IPS-18a (cell line): Measurements from ENCODE around the gene MAL.

ENCODE experiments used
- H3K27ac ChIP-seq: one replicate; pipeline ENCODE4 v1.5.1; 2013; ENCODE audit warnings: low read length
- H3K27me3 ChIP-seq: one replicate; pipeline ENCODE4 v1.6.1; 2013; ENCODE audit warnings: mild to moderate bottlenecking, low read length; ENCODE audit not compliant: control insufficient read depth, insufficient read depth
- H3K36me3 ChIP-seq: one replicate; pipeline ENCODE4 v1.6.1; 2013; ENCODE audit warnings: low read depth, low read length; ENCODE audit not compliant: control insufficient read depth
- H3K4me1 ChIP-seq: one replicate; pipeline ENCODE4 v1.6.1; 2013; ENCODE audit warnings: low read depth, low read length; ENCODE audit not compliant: control insufficient read depth
- H3K4me3 ChIP-seq: one replicate; pipeline ENCODE4 v1.5.1; 2013; ENCODE audit warnings: low read length
- H3K9ac ChIP-seq: one replicate; pipeline ENCODE4 v1.6.1; 2013; ENCODE audit warnings: mild to moderate bottlenecking, low read length, moderate library complexity
- H3K9me3 ChIP-seq: one replicate; pipeline ENCODE4 v1.6.1; 2013; ENCODE audit warnings: low read depth, low read length; ENCODE audit not compliant: control insufficient read depth

MAL gene

GRCh38 chr2:95018861-95019550, 6.5 kb upstream of the MAL start:
- Histone ChIP-seq H3K27me3 (peaks cover 17% of the 10 kb centered on the region), H3K4me3 (no peak overlapping the region), H3K9ac (no peak overlapping the region), H3K9me3 (no peaks in the 10 kb centered on the region), H3K27ac (no peak overlapping the region), H3K36me3 (no peaks in the 10 kb centered on the region), H3K4me1 (peaks cover 2% of the 10 kb centered on the region)

GRCh38 chr2:95019572-95019971, 5.9 kb upstream of the MAL start:
- no peaks in the 10 kb centered on the region for H3K36me3 ChIP-seq
- H3K4me3 ChIP-seq = no peak overlapping the region
- no peak overlapping the region for H3K9ac ChIP-seq
- H3K4me1 ChIP-seq = peaks cover 2% of the 10 kb centered on the region
- H3K27ac ChIP-seq = no peak overlapping the region
- no peaks in the 10 kb centered on the region for H3K9me3 ChIP-seq
- H3K27me3 ChIP-seq = peaks cover 23% of the 10 kb centered on the region

GRCh38 chr2:95020275-95021022, 5.1 kb upstream of the MAL start:
- Histone ChIP-seq H3K4me1 (peaks cover 2% of the 10 kb centered on the region), H3K4me3 (no peak overlapping the region), H3K36me3 (no peaks in the 10 kb centered on the region), H3K27me3 (peaks cover 32% of the 10 kb centered on the region), H3K9me3 (no peaks in the 10 kb centered on the region), H3K27ac (no peak overlapping the region), H3K9ac (no peak overlapping the region)

- H3K36me3 ChIP-seq = no peaks in the 10 kb centered on the region
- no peak overlapping the region for H3K9ac ChIP-seq
- H3K27me3 ChIP-seq = peaks cover 37% of the 10 kb centered on the region
- no peak overlapping the region for H3K4me3 ChIP-seq
- H3K9me3 ChIP-seq = no peaks in the 10 kb centered on the region
- H3K4me1 ChIP-seq = peaks cover 2% of the 10 kb centered on the region
- no peak overlapping the region for H3K27ac ChIP-seq
Observed at GRCh38 chr2:95021023-95021416, 4.5 kb upstream of the MAL start.

GRCh38 chr2:95021847-95022246, 3.7 kb upstream of the MAL start:
- Histone ChIP-seq H3K27me3 (peaks cover 46% of the 10 kb centered on the region), H3K27ac (no peak overlapping the region), H3K4me1 (peaks cover 5% of the 10 kb centered on the region), H3K9me3 (no peaks in the 10 kb centered on the region), H3K4me3 (no peak overlapping the region), H3K36me3 (no peaks in the 10 kb centered on the region), H3K9ac (no peak overlapping the region)

- Histone ChIP-seq H3K27ac (no peak overlapping the region), H3K36me3 (no peaks in the 10 kb centered on the region), H3K4me3 (no peak overlapping the region), H3K27me3 (peaks cover 53% of the 10 kb centered on the region), H3K9me3 (no peaks in the 10 kb centered on the region), H3K9ac (no peak overlapping the region), H3K4me1 (peaks cover 6% of the 10 kb centered on the region)
Observed at GRCh38 chr2:95022309-95023221, 2.9 kb upstream of the MAL start.

GRCh38 chr2:95023222-95023597, 2.3 kb upstream of the MAL start:
- Histone ChIP-seq H3K27ac (no peak overlapping the region), H3K27me3 (peaks cover 59% of the 10 kb centered on the region), H3K36me3 (no peaks in the 10 kb centered on the region), H3K9me3 (no peaks in the 10 kb centered on the region), H3K9ac (no peak overlapping the region), H3K4me3 (no peak overlapping the region), H3K4me1 (peaks cover 5% of the 10 kb centered on the region)

- H3K9me3 ChIP-seq = no peaks in the 10 kb centered on the region
- no peak overlapping the region for H3K9ac ChIP-seq
- peaks cover 71% of the 10 kb centered on the region for H3K27me3 ChIP-seq
- H3K36me3 ChIP-seq = no peaks in the 10 kb centered on the region
- peaks cover 4% of the 10 kb centered on the region for H3K4me1 ChIP-seq
- H3K27ac ChIP-seq = no peak overlapping the region
- H3K4me3 ChIP-seq = no peak overlapping the region
Observed at GRCh38 chr2:95024371-95024770, 1.1 kb upstream of the MAL start.

- Histone ChIP-seq H3K36me3 (no peaks in the 10 kb centered on the region), H3K4me1 (peaks cover 4% of the 10 kb centered on the region), H3K27ac (no peak overlapping the region), H3K9ac (no peak overlapping the region), H3K27me3 (peaks cover 77% of the 10 kb centered on the region), H3K4me3 (peak overlapping the region; percentile 62), H3K9me3 (no peaks in the 10 kb centered on the region)
Observed at GRCh38 chr2:95024960-95025405, 525 bp upstream of the MAL start.

GRCh38 chr2:95026471-95027368, 1.2 kb downstream of the MAL start:
- H3K4me1 ChIP-seq = peaks cover 4% of the 10 kb centered on the region
- no peak overlapping the region for H3K27ac ChIP-seq
- H3K4me3 ChIP-seq = peak overlapping the region; percentile 62
- no peaks in the 10 kb centered on the region for H3K9me3 ChIP-seq
- H3K9ac ChIP-seq = no peak overlapping the region
- no peaks in the 10 kb centered on the region for H3K36me3 ChIP-seq
- H3K27me3 ChIP-seq = peaks cover 78% of the 10 kb centered on the region

- Histone ChIP-seq H3K27ac (no peak overlapping the region), H3K9ac (no peak overlapping the region), H3K4me1 (peaks cover 4% of the 10 kb centered on the region), H3K36me3 (no peaks in the 10 kb centered on the region), H3K27me3 (peaks cover 77% of the 10 kb centered on the region), H3K9me3 (no peaks in the 10 kb centered on the region), H3K4me3 (peak overlapping the region; percentile 32)
Observed at GRCh38 chr2:95027369-95027720, 1.8 kb downstream of the MAL start.
